Ramos (cell line): Measurements from ENCODE around the gene SLC38A10.

Source experiments
- in situ Hi-C: fragments of 300-500 bp; cut with MboI; formaldehyde crosslinking; loops from one replicate; pipeline ENCODE4 v1.14.3; 2022; ENCODE audit warnings: low sequenced_read_pairs; ENCODE audit not compliant: unreplicated experiment

Gene SLC38A10

DNA sequence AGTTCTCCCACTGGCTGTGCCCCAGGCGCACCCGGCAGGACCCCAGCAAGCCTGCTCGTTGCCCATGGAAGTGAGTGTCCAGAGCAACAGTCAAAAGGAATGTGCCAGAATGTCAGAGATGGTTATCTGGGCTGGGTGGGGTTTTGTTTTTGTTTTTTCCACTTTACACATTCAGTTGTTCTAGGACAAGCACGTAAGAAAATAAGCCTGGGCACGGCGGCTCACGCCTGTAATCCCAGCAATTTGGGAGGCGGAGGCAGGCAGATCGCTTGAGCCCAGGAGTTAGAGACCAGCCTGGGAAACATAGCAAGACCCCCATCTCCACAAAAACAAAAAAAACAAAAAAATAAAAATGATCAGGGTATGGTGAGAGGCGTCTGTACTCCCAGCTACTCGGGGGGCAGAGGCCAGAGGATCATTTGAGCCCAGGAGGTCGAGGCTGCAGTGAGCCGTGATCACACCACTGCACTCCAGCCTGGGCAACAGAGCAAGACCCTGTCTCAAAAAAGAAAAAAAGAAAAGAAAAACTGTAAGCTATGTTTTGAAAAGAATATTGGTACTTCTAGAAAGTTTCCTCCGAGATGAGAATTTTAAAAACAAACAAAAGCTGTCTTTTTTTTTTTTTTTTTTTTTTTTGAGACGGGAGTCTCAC lies 47.6 kb downstream of the SLC38A10 start:
- in situ Hi-C loops: loop anchor here (10.0 kb wide), 1 partner anchor 103 kb away; no protein-coding TSS in a partner anchor

DNA sequence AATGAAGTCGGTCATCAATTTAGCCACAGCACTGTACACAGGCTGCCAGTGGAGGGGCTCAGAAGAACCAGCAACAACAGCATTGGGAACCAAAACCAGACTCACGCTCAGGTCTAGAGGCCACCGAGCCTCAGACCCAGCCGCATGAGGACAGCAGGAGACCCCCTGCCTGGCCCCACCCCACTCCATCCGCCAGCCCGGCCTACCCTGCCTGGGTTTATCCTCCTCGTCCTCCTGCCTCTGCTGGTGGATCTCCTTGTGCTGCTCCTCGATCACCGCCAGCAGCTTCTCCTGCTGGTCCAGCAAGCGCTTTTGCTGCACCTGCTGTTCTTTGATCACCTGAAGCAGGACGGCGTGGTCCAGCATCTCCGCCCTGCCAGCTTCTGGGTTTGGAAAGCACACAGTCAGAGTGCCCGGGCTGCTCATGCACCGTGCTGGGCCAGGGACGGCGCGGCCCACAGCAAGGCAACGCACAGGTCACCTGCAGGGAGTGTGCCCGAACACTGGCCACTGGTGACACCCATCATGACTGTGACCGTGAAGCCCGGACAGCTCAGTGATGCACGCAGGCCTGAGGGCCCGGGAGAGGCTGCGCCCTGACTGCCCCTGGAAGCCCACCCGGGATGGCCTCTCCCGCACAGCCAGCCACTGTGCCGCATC lies 48.3 kb downstream of the SLC38A10 start:
- in situ Hi-C loops: loop anchor here (10.0 kb wide), 1 partner anchor 102 kb away; no protein-coding TSS in a partner anchor

DNA sequence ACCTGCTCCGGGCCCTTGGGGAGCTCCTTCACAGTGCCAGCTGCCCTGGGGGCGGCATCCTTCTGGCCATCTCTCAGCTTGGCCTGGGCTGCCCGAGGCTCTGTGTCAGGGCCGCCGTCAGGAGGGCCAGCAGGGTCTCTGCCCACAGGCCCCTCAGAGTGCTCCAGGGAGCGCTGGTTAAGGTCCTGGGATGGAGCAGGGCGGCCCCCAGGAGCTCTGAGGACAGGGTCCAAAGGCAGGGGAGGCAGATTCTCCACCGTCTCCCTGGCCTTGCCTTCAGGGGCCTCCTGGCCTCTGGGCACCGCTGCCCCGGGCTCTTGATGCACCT lies 48.8 kb downstream of the SLC38A10 start:
- in situ Hi-C loops: loop anchor here (10.0 kb wide), 1 partner anchor 102 kb away; no protein-coding TSS in a partner anchor

DNA sequence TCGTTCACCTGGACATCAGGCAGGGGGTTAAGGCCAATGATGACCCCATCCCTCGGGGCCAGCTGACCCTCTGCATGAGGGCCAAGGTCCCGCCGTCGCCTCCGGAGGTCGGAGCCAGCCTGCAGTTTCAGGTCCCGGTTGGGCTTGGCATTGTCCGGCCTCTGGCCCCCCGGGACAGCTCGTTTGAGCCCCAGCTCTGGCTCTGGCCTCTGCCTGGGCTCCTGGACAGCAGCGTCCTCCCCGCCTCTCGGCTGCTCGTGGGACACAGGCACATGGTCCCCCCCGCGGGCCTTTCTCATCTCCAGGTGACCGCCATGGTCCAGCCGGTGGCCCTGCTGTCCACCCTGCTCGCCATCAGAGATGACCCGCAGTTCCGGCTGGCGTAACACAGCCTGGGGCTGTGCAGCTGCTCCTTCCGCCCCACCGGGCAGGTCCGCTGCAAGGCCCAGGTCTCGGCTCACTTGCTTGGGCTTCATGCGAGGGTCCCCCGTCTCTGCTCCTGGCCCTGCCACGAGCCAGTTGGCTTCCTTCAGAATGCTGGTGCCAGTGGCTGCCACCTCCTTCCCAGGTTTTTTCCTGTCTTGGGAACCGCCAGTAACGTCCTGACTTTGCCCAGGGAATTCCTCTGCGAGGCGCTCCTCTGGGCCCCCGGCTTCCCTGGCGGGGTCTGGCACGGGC lies 49.3 kb downstream of the SLC38A10 start:
- in situ Hi-C loops: loop anchor here (10.0 kb wide), 1 partner anchor 101 kb away; no protein-coding TSS in a partner anchor

DNA sequence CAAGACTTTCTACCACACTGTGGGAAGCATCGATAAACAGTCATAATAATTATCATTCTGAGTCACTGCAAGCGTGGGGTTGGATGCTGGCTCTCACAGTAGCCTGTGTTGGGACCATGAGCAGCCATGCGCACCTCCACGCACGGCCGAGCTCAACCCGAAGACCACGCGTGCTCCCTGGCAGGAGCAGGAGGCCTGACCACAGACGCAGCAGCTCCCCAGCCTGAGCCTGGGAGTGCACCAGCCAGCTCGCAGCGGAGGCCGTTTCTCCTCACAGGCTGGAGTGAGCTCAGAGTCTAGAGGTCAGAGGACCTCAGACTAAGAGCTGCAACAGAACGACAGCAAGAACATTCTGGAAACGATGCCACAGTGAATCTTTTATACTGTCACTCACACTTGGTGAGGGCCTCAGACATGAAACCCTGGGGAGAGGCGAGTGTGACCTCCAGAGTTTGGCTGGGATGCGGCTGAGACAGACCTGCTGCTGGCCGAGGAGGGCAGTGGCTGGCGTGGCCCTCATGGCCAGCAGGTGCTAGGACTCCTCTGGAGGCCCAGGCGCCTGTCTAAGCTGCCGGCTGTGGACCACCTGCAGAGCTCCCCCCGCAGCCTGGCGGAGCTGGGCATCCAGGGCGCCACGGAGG lies 50.0 kb downstream of the SLC38A10 start:
- in situ Hi-C loops: loop anchor here (10.0 kb wide), 1 partner anchor 100 kb away; no protein-coding TSS in a partner anchor

DNA sequence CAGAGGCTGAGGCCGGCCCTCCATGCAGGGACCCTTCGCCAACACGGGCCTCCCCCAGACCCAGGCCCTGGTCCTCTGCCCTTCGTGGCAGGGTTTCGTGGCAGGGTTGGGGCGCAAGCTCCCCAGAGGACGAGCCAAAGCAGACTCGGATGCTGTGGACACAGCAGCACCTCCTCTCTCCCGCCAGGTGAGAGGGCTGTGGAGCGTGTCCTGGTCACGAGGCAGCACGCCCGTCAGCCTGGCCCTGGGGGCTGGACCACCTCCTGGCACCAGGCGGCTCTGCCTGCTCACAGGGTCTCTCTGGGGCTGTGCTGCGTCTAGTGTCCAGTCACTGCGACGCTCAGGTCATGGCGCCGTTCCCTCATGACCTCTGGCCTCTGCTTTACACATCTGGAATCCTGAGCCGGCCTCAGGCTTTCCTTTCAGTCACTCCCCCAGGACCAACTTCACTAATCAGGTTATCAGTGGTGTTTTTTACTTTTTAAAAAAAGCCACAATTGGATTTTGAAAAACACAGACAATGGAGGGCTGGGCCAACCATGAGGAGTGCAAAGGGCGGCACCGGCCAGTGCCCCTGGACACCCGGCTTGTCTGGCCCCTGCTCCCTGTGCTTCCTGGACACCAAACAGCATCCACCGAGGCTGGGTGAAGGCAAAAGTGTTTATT lies 50.6 kb downstream of the SLC38A10 start:
- in situ Hi-C loops: loop anchor here (10.0 kb wide), 1 partner anchor 100 kb away; no protein-coding TSS in a partner anchor

DNA sequence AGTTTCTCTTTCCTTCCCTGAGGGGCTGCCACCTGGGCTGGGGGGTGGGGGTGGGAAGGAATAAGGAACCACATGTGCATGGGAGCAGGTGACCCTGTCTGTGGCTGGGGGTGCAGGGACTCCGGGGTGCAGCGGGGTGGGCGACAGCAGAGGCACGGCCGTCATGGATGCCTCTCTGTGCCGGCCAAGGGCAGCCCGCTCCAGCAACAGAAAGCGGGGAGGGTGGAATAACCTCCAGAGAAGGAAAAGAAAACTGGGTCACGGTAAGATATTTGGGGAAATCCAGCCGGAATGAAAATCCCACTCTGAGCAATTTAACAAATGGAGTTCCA lies 51.8 kb downstream of the SLC38A10 start:
- in situ Hi-C loops: loop anchor here (10.0 kb wide), 1 partner anchor 98 kb away; no protein-coding TSS in a partner anchor

DNA sequence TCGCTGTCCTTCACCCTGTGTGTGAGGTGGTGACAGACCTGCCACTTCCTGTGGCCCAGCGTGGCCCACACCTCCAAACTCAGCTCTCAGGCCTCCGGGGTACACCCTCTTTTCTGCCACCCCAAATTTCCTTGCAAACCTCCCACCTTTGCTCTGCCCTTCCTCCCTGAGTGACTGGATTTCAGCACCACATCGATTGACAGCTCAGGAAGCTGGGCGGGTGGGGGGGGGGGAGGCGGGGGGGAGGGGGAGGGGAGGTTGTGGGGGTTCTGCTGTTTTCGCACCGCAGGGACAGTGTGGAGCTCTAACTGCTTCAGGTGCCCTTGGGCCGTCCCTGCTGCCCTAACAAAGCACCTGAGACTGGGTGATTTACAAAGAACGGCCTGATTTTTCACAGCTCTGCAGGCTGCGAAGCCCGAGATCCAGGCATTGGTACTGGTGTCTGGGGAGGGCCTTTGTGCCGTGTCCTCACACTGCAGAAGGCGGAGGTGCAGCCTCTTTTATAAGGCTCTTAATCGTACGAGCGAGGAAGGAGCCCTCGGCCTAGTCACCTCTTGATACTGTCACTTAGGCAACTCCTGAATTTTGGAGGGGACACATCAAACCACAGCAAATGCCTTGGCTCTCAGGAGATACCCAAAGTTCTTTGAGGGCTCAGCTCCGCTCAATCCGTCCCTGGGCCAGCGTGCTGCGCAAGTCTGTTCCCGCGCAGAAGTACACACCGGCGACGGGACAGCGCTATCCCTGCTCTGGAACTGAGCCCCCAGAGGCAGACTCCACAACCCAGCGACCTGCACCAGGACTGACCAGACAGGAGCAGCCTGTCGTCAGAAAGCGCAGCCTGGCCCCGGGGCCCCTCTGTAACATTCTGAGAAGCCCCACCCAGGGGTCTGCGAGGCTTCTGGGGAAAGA lies 52.4 kb downstream of the SLC38A10 start:
- in situ Hi-C loops: loop anchor here (10.0 kb wide), 1 partner anchor 98 kb away; no protein-coding TSS in a partner anchor

DNA sequence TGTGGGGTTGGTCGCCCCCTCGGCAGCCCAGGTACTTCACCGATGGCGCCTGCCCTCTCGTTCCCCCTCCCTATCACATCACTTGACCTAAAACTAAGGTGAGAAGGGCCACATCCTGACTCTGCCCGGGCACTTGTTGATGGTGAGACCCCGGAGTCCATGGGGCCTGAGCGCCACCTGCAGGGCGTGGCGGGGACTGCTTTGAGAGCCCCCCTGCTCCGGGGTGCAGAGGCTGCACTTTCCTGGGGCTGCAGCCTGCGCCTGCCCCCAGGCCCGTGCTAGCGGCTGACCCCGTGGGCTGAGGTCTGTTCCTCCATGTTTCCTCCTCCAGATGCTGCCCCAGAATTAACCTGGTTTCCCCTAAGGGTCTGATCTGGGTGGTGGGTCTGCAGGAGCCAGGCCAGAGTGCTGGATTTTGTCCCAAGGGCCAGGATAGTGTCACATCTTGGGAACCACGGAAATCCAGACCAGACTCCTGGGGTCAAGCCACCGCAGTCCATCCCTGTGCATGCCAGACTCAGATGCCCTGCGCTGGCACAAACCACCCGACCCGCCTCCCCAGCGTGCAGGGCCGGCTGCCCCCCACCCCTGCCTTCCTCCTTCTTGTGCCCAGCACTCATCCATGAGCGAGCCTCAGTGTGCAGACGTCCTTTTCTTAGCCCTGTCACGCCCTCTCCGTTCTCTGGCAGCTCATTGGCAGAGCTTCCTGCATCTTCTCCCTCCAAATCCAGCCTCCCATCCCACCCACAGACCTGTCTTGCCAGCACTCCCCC lies 53.3 kb downstream of the SLC38A10 start:
- in situ Hi-C loops: loop anchor here (10.0 kb wide), 1 partner anchor 97 kb away; no protein-coding TSS in a partner anchor

DNA sequence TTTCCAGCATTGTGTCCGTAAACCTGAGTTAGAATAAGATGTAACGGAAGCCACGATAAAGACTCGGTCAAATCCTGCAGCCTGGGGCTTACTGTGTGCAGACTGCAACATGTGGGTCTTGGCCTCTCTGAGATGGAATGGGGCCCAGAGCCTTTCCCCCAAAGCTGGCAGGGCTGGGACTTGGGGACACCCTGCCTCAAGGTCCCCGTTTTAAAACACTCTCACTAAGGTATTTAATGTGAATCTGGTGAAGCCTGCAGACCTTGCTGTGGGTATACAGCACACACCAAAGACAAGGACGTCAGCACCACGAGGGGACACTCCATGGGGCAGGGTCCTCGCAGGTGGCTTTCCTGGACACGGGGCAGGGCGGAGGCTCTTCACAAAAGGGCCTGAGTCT lies 53.9 kb downstream of the SLC38A10 start:
- in situ Hi-C loops: loop anchor here (10.0 kb wide), 1 partner anchor 96 kb away; no protein-coding TSS in a partner anchor

DNA sequence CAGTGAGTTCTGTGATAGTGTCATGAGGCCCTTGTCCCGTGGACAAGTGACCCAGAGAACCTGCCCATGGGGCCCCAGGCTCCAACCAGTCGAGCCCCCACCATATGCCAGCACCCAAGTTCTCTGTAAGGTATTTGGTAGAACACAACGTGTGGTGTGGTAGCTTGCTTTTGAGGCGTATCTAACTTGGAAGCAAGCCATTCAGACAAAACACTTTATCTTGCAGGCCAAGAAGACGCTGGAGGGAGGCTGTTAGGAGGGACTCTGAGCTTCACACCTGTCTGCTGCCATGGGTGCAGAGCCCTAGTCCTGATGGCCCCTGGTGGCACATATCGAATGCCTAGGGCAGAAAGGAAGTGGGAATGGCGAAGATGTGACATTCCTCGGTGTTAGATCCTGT lies 54.3 kb downstream of the SLC38A10 start:
- in situ Hi-C loops: loop anchor here (10.0 kb wide), 1 partner anchor 96 kb away; no protein-coding TSS in a partner anchor

DNA sequence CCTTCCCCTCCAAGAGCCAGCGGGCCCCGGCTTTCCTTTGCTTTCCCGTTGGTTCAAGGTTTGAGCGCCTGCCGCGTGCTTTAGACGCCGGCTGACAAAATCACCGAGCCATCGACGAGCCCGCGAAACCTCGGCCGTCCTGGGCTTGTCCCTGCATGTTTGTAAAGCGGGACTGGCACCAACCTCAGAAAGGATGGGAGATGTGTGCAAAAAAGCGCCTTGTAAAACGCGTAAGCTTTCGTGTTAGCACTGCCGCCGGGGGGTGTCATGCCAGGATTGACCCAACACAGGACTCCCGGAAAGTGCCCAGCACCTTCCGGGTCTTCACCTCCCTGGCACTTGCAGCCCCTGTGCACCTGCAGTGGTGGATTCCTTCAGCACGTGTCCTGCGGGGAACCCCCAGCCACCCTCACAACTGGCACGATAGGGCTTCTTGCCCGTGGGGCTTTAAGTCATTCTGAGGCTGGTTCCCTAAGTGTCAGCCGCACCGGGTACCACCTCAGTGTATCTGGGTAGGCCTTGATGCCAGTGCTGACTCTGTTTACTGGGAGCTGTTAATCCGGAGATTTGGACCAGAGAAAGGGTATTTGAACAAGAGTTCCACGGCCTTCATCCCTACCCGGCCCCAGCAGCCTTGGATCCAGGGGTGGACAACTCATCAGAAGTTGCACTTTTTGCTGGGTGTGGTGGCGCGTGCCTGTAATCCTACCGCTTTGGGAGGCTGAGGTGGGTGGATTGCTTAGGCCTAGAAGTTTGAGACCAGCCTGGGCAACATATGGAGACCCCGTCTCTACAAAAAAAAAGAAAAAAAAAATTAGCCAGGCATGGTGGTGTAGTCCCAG lies 55.2 kb downstream of the SLC38A10 start:
- in situ Hi-C loops: loop anchor here (10.0 kb wide), 1 partner anchor 95 kb away; no protein-coding TSS in a partner anchor

DNA sequence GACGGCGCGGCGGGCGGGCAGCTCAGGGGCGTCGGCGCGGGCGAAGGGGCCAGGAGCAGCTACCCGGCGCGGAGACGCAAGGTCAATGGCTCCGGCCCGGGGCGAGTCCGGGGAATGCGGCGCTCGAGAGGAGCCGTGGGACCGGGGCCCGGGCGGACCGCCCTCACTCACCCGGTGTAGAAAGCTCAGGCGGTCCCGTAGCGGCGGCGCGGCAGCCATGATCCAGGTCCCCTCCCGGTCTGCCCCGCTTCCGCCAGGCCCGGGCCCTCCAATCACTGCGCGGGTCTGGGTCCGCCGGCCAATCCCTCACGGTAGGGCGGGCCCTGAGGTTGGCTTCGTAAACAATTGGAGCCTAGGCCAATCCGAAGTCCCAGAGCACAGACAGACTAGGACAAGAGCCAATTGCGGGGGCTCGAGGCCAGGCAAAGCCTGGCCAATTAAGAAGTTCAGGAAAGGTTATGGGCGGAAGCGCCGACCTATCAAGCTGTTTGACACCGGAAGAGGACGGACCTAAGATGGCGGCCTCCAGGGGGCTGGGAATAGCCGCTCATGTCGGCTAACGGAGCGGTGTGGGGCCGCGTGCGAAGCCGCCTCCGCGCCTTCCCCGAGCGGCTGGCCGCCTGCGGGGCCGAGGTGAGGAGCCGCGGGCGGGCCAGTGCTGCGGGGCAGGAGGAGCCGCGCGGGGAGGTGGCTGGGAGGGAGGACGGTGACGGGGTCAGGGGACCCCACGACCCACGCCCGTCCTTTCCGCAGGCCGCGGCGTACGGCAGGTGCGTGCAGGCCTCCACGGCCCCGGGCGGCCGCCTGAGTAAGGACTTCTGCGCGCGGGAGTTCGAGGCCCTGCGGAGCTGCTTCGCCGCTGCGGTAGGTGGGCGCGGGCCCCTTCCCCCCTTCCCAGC lies 56.0 kb downstream of the SLC38A10 start, which contains the start of the genes NDUFAF8 and TEPSIN:
Gene NDUFAF8, plus strand, starts transcription at position 504 of the 899 bp plus-strand sequence. Its CDS starts 46 bp downstream, at position 550.
Gene TEPSIN, minus strand, starts transcription at position 241 of the 899 bp plus-strand sequence. Its CDS starts 22 bp downstream, at position 219.
- in situ Hi-C loops: no loop called here

DNA sequence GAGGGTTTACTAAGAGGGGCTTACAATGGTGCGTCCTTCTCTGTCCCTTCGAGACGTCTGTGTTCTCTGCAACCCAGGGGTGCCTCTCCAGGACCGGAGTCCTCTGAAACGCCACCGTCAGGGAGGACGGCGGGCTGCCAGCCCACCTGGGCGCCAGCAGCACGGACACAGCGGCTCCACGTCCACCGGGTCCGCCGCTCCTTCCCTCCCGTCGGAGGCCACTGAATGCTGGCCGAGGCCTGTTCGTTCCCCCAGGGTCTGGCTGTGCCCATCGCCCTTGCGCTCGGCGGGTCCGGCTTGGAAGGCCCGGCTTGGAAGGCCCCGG lies 56.7 kb downstream of the SLC38A10 start:
- in situ Hi-C loops: no loop called here

DNA sequence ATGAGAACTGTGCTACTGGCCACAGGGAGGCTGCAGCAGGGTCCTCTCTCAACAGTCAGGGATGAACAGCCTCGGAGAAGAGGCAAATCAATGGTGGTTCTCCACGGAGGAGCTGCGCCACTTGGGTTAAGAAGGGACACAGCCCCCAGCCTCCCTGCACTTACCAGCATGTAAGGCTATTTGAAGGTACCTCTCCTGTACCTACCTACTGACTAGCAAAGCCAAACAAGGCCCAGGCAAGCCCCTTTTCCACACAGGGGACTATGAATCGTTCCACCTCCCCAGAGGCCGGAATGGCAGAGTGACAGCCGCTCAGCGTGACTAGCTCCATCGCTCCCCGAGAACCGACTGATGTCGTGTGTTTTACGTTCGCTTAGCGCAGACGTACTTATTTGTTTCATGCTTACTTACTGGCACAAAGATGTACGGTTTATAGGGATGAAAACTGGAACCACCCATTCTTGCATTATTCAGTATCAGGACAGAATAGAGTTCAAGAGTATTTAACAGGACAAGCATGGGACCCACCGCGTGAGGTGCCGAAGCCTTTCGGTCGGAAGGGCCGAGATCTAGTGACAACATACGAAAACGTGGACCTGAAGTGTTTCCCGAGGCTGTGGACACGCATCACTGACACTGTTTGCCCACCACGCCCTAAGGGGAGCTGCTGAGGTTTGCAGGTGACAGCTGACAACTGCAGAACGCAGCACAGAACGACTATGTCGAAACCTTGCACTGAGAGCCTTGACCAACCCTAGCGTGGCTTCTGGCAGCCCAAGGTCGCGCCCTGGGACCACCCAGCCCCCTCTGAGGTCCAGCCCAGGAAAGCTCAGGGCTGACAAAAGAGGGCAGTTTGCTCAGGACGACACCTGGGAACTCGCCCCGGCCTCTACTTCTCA lies 57.3 kb downstream of the SLC38A10 start:
- in situ Hi-C loops: no loop called here
